Measurements from ENCODE around the gene ZBTB20.

DNA sequence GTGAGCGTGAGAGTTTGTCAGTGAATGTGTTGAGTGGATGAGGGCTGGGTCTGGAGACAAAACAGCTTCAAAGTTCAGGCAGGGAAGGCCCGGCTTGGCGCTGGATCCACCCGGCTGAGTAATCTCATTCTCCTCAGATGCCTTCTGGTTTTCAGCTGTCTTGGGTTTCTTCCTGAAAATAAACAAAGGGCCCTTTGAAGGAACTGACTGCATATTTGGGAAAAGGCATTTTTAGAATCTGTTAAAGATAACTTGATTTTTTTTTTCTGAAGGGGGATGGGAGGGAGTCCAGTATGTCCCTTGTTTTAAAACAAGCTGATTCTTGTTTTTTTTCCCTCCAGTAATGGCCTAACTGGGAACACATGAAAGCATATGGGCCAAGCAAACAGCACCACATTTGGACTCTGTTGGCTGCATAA is 766.8 kb downstream of the ZBTB20 start:
- no peak for TF ChIP-seq POLR2A (IDR thresholded peaks at IDR 0.05)
- TF ChIP-seq CTCF (IDR thresholded peaks at IDR 0.05), result no peak

Measured in right lobe of liver (tissue), 4 donors.